NCI-H2107 (cell line): ENCODE measurements around the gene TANC2.
"Not testable (repeated sequence)": the region's sequence is repeated elsewhere in the genome, so short reads cannot be mapped to it uniquely, and the experiment has no call there.

Experiments
- DNase-seq: peaks from one replicate; lab custom pipeline; 2025; lab: John Stamatoyannopoulos, UW

Gene TANC2

DNA sequence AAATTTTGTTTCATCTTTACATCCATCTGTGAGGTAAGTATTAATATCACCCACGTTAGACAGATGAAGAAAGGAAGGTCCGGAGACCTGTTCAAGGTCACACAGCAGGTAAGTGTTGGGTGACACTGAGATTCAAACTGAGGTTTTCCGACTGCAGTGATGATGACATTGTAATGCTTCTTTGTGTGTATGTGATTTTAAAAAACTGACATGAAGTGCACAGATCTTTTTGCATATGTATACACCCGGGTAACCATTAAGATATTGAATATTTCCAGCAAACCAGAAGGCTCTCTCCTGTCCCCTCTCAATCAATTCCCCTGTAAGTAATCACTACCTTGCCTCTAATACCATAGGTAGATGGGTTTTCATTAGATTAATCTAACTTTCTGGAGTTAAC is 1.5 kb upstream of the TANC2 start:
- no peak for DNase-seq

DNA sequence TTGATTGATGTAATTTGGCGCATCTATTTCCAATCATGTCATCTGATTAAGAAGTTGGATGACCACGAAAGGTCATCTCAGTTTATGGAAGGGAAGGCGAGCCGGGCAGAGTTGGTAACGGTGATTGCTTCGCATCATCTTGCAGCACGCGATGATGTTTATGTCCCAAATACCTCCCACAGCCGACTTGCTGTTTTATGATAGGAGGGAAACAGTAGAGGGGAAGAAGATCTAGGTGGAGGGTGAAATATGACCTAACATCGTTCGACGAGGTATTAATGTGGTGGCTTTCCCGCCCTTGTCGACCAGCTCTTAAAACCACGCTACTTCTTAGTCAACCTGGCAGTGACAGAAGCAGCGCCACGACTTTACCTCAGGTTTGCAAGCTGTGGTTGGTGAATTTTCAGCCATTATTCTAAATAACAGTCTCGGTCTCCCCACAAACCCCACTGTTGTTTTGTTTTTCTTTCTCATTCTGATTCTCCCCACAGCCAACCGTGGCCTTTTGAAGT is 805 bp upstream of the TANC2 start:
- DNase-seq, result no peak

DNA sequence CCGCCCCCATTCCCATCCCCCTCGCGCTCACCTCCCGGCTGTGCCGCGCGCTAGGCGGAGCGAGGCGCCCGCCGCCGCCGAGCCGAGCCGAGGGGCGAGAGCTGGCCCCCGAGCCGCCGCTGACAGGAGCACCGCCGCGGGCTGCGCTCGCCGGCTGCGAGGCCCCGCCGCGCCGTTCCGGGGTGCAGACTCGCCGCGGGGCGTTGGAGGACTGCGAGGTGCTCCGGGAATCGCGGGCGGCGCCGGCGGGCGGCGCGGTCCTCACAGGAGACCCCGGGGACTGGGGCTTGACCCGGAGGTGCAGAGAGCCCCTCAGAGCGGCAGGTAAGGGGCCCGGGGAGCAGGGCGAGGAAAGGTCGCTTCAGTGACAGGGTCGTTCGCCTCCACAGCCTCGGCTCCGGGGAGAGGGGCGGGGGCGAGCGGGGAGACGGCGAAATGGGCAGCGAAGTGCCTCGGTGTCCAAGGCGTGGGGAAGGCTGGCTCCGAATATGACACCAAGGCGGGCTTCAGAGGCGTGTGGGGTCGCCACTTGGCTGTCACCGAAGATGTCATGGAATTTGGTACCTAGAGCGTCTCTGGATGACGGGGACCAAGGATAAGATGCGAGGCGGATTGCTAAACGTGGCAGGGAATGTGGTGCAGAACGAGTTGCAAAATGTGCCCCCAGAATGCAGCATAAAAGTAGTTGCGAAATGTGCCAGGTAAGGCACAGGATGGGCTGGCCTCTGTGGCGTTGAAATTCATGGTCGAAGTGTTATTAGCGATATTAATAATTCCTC is 580 bp downstream of the TANC2 start:
- DNase-seq, result no peak

DNA sequence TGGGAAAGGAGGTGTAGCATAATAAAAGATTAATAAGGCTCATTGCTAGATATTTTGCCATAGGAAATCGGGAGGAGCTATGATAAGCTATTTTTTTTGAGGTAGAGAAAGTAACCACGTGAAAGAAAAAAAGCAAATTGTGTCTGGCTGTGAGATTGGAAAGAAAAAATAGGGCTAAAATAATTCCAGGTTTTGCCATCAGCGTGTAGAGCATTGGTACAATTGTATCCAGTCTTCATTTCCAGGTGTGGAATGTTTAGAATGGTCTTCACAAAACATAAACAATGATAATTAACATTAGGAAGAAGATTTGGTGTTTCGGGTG is 1.1 kb downstream of the TANC2 start:
- DNase-seq, result no peak

DNA sequence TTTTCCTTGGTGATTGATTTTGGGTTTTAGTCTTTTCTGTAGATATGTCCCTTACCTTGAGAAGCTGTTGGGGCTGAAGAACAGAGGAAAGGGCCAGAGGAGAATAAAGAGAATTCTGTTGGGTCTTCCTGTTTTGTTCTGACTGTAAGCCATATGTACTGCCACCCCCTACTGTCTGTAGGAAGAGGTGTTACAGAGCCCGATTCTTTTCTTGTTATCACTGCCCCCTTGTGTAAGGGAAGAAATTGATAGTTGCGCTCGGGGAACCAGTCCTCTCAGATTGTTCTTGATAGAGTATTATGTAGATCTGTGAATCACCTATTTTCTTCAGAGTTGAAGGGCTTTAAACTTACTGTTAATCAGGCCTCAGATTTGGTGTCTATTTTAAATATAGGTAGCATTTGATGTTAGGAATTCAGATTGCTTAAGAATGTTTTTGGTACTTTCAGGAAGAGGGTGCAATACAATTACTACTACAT is 2.4 kb downstream of the TANC2 start:
- DNase-seq, result peak; percentile 53

DNA sequence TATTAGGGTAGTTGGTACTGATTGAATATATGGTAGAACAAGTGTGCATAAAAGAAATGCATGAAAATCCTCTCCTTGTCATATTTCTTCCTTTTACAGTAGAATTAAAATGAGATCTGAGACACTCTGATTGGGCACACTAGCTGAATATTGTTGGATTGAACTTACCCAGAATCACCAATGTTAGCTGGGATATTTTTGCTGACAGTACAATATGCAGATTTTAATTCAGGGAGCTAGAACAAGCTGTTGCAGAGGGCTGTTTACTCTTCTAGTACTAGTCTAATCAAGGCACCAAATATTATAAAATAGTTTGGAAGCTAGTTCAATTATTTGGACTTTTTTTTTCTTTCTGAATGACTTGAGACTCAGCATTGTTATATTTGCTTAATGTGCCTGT is 4.6 kb downstream of the TANC2 start:
- DNase-seq, result no peak

DNA sequence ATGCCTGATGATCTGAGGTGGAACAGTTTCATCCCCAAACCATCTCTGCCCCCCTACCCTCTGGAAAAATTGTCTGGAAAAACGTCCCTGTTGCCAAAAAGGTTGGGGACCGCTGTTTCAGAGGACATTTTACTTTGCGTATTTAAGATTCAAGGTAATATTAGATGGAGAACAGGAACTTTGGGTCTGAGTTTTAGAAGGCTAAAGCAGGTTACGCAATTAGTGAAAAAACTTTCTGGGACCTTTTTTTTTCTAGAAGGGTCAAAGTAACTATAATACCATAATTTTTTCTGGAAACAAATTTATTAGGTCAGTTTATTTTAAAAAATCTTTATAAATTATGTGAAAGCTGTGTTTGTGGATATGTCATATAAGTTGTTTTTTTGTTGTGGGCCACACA is 5.8 kb downstream of the TANC2 start:
- no peak for DNase-seq

DNA sequence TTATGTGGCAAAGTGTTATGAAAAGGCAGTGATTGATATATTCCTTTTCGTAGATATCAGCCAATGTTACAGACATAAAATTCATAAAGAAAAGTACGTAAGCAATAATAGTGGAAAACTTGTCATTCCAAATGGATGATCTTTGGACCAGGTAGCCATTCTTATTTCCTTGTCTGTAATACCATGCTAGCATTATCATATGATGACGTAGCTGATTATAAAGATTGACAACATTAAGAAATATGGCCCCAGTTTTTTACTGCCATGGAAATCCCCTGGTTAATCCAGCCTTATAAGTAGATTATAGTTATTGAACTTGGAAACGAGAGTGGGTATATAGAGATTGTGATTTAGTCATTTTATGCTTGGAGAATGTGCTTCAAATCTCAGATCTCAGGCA is 8.8 kb downstream of the TANC2 start:
- no peak for DNase-seq

DNA sequence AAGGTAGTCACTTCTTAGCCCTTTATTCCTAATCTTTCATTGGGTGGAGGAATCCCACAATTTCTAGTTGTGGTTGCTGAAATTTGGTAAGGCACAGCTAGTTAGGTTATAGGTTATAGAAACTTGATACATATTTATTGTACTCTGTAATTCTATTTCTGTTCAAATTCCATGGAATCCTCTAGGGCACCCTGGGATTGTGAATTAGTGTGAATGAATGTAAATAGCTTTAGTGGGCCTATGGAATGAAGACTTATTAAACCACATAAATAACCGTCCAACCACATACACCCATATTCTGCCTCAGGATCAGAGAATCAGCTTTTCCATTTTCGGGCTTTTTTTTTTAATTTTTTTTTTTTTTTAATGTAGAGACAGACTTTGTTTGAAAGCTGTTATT is 9.2 kb downstream of the TANC2 start:
- DNase-seq, result no peak

DNA sequence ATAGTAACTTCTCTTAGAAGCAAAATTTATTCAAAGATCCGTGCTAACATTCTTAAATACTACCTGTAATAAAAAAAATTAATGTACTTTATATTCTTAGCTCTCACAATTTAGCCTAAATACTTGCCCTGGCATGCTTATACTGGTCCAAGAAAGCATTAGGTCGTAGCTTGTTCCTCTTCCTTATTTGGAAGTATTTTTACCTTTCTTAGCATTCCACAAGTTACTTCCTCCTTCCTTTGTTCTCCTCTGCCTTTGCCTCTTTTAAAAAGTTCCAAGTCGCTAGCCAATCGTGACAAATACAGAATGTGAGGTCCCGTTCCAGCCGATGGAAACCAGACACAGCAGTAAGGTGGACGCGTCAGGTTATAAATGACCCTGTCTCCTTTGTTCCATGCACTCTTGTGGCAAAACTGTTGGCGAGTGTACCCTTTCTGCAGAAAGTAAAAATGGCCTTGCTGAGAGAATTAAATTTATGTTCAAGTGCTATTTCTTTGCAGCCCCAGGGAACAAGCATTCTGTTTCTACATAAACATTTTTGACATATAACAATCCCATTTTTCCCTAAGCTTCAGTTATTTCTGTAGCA is 10.7 kb downstream of the TANC2 start:
- DNase-seq, result not testable (repeated sequence)

DNA sequence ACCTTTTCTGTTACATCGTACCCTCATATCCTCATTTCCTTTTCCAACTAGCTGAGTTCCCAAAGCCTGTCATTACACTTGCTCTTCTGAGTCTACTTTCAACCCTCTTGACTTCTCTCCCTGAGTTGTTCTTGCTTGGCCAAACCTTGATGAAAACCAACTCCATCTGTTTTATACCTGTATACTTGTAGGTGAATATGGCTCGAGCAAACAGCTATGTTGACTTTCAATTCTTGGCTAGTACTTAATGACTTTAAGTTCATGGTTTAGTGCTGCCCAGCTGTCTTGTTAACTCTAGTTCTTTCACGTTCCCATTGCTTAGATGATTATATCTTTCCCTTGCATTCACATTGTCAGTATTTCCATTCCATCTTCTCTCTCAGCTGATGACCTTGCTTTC is 14.8 kb downstream of the TANC2 start:
- no peak for DNase-seq

DNA sequence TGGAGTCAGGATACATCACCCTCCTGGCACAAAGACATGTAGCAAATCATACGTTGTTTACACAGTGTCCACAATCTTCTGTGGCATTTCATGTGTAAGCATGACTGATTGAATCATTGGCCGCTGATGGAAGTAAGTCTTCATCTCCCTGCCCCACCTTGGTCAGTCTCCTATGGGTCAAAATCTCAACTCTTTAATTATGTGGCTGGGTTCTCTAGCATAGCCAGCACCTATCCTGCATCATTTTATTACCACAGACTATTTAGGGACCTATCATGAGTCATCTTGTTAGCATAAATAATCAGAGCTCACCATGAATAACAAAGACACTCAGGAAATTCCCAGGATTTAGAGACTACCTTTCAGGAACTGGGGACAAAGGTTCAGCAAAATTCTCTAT is 15.9 kb downstream of the TANC2 start:
- DNase-seq, result no peak

DNA sequence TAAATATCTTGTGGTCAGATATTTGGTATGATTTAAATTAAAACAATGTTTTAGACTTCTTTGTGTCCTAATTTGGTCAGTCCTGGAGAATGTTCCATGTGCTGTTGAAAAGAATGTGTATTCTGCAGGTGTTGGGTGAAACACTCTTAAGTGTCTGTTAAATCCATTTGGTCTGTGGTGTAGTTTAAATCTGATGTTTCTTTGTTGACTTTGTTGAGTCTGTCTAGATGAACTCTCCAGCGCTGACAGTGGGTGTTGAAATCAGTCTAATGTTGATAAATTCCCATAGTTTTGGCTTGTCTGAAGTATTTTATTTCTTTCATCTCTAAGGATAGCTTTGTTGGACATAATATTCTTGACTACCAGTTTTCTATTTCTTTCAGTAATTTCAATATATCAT is 18.8 kb downstream of the TANC2 start:
- DNase-seq, result no peak

DNA sequence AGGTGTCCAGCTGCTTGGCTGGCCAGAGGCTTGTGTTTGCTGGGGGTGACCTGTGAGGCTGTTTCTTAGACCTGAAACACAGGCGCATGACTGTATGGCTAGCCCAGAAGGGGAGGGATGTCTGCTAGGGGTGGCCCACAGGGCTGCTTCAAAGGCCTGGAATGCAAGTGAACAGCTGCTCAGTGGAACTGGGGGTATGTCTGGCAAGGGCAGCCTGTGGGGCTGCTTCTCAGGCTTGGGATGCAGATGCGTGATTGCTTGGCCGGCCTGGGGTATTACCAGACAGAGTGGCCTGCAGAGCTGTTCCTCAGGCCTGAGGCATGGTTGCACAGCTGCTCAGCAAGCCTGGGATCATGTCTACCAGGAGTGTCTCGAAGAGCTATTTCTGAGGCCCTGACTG is 20.5 kb downstream of the TANC2 start:
- no peak for DNase-seq

DNA sequence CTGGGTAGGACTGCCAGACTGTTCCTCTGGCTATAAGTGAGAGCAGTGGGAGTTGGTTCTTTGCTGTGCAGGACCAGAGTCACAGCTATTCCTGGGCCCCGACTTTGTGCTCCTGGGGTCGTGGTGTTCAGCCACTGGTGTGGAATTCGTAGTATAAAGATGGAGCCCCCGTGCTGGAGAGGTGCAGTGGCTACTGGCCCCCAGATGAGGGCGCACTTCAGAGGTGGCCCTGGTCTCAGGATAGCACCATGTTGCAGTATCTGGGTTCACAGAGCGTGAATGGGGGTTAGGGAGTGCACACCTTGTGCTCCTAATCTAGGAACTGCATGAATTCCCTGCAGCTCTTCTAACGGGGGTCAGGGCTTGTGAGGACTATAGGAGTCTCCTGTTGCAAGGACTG is 21.1 kb downstream of the TANC2 start:
- DNase-seq, result no peak

DNA sequence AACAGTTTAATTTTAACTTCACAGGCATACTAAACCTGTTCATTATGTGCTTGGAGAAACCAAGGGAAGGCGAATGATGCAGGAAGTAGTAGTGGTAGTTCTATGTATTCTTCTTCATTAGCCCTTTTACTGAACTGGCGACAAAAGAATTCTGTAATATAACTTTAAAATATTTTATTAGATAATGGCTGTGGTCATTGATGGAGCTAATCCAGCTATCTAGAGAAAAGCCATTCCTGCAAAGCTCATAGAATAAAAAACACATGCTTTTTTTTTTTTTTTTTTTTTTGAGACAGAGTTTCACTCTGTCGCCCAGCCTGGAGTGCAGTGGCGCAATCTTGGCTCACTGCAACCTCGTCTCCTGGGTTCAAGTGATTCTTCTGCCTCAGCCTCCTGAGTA is 23.5 kb downstream of the TANC2 start:
- DNase-seq, result no peak

DNA sequence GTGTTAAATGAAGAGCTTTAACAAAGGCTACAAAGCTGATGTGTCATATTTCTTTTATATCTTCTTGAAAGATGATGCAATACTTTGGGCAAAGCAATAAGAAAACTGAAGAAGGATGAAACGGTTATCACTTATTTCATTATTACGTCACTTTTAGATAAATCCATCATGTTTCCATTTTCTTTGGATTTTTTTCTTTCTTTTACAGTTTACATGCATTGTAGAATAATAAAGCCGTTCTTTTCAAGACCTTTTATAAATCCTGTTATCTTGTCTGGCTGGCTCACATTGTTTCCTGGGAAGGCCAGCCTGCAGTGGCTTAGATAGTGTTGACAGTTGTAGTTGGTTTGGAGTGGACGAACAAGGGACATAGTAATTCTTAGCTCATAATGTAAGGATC is 28.9 kb downstream of the TANC2 start:
- DNase-seq, result no peak

DNA sequence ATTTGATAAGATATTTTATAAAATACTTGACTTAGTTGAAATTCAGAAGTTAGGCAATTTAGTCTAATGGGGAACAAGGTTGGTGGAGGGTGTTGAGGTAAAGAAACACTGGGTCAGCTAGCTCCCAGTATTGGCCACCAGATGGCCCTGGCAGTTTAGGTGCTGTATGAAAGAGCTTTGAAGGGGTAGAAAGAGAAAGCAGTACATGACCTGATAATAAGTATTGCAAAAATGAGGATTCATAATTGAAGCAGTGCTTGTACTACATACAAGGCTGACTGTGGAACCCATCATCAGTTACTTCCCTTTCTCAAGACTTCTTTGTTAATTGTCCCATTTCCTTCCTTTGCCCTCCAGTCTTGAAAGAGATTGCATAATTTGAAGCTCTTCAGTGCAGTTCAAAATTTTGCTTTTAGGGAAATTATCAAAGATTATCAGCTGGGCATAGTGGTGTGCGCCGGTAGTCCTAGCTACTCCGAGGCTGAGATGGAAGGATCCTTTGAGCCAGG is 29.4 kb downstream of the TANC2 start:
- DNase-seq, result no peak

DNA sequence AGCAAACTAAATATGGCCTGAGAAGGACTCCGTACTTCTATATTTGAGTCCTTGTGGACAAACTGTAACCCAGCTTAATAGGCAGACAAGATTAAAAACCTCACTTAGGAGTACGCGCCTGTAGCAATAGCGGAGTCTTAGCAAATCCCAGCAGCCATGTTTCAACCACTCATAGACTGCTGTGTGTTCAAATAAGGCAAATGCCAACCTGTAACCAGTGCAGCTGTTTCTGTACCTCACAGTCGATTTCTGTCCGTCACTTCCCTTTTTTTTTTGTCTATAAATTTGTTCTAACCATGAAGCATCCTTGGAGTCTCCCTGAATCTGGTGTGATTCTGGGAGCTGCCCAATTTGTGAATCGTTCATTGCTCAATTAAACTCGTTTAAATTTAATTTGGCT is 30.2 kb downstream of the TANC2 start:
- no peak for DNase-seq

DNA sequence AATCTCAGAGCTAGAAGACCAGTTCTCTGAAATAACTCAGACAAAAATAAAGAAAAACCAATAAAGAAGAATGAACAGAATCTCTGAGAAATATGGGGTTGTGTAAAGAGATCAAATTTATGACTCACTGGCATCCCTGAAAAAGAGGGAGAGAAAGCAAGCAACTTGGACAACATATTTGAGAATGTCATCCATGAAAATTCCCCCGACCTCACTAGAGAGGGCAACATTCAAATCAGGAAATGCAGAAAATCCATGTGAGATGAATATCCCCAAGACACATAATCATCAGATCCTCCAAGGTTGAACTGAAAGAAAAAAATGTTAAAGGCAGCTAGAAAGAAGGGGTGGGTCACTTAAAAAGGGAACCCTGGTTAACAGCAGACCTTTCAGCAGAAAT is 32.1 kb downstream of the TANC2 start:
- DNase-seq, result no peak

DNA sequence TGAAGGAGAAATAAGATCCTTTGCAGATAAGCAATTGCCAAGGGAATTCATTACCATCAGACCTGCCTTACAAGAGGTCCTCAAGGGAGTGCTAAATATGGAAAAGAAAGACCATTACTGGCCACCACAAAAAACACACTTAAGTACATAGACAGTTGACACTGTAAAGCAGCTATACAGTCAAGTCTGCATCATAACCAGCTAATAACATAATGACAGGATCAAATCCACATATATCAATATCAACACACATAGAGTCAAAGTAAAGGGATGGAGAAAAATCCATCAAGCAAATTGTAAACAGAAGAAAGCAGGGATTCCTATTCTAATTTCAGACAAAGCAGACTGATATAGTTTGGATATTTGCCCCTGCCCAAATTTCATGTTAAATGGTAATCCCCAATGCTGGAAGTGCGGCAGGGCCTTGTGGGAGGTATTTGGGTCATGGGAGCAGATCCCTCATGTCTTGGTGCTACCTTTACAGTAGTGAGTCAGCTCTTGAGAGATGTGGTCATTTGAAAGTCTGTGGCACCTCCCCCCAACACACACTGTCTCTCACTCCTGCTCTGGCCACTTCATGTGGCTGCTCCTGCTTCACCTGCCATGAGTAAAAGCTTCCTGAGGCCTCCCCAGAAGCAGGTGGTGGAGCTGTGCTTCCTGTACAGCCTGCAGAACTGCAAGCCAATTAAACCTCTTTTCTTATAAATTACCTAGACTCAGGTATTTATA is 32.8 kb downstream of the TANC2 start:
- no peak for DNase-seq

DNA sequence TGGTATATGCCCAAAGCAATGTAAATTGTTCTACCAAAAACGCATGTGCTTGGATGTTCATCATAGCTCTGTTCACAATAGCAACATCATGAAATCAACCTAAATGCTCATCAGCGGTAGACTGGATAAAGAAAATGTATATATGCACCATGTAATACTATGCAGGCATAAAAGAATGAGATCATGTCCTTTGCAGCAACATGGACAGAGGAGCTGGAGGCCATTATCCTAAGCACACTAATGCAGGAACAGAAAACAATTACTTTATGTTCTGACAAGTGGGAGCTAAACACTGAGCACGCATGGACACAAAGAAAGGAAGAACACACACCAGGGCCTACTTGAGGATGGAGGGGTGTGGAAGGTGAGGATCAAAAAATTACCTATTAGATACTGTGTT is 33.7 kb downstream of the TANC2 start:
- DNase-seq, result no peak
